ENCODE measurements around the gene BLID.

BLID gene

GRCh38 chr11:122115524-122116379 lies at the start of gene BLID:
Gene BLID (minus strand): TSS chr11:122116215. CDS start chr11:122115922, 293 bp downstream.
- DNase-seq (ENCODE audit: low spot score) = no peak
- no peak within 1 kb of the TSS for H3K27ac ChIP-seq
- TF ChIP-seq CTCF (IDR thresholded peaks at IDR 0.05) = no peak
- H3K4me3 ChIP-seq = no peak within 1 kb of the TSS

- no peak for TF ChIP-seq CTCF (IDR thresholded peaks at IDR 0.05)
- Histone ChIP-seq H3K4me3 (no peak overlapping the region), H3K27ac (no peak overlapping the region)
- DNase-seq (ENCODE audit: low spot score) = no peak
Measured at GRCh38 chr11:122163053-122163819, 47.2 kb upstream of the BLID start.

GRCh38 chr11:122162095-122162494 lies 46.1 kb upstream of the BLID start:
- H3K27ac ChIP-seq = peak overlapping the region in 1 of 2 donors; percentile 48
- no peak overlapping the region for H3K4me3 ChIP-seq
- no peak for DNase-seq (ENCODE audit: low spot score)
- TF ChIP-seq CTCF (IDR thresholded peaks at IDR 0.05) = no peak

- H3K4me3 ChIP-seq = no peak overlapping the region
- H3K27ac ChIP-seq = peak overlapping the region in 1 of 2 donors; percentile 55
- no peak for TF ChIP-seq CTCF (IDR thresholded peaks at IDR 0.05)
- DNase-seq (ENCODE audit: low spot score) = no peak
Measured at GRCh38 chr11:122160841-122161590, 45.0 kb upstream of the BLID start.

GRCh38 chr11:122159861-122160260 lies 43.8 kb upstream of the BLID start:
- Histone ChIP-seq H3K27ac (peak overlapping the region in 1 of 2 donors; percentile 55), H3K4me3 (no peak overlapping the region)
- no peak for DNase-seq (ENCODE audit: low spot score)
- TF ChIP-seq CTCF (IDR thresholded peaks at IDR 0.05) = no peak

GRCh38 chr11:122159173-122159721 lies 43.2 kb upstream of the BLID start:
- H3K27ac ChIP-seq = peak overlapping the region; percentile 55 to 70

More at GRCh38 chr11:122159173-122159721, 43.2 kb upstream of the BLID start:
- H3K4me3 ChIP-seq = peak overlapping the region; percentile 53
- TF ChIP-seq CTCF (IDR thresholded peaks at IDR 0.05) = no peak
- DNase-seq (ENCODE audit: low spot score) = no peak

Measured in coronary artery (tissue), 2 donors.